Right atrium auricular region (tissue), 2 donors: ENCODE data around the gene RBP5. TPM values are rescaled to one million over a fixed set of nuclear protein-coding genes. Genes with fewer than 3 reads are reported as not detected.
A peak's percentile ranks its signal among the peaks of the same experiment; 100 is the strongest.

Experiments used
- DNase-seq: peaks from one replicate; pipeline ENCODE4 v3.0.0-alpha.2; 2019; ENCODE audit warnings: low spot score
- H3K27ac ChIP-seq, 2 donors: fragments of 200-600 bp; sonication (generic); 1 replicate in 1 of 2; 2 replicates in 1 of 2; pipeline ENCODE4 v1.5.1; 2016 to 2019
- H3K27me3 ChIP-seq, 2 donors: fragments of 200-600 bp; sonication (generic); one replicate each; pipeline versions ENCODE4 v1.5.1 to v1.6.0; 2017 to 2019
- H3K36me3 ChIP-seq: fragments of 200-600 bp; sonication (generic); one replicate; pipeline ENCODE4 v1.5.1; 2016
- H3K4me1 ChIP-seq, 2 donors: fragments of 200-600 bp; sonication (generic); one replicate each; pipeline versions ENCODE4 v1.5.1 to v1.6.0; 2017 to 2019
- H3K4me3 ChIP-seq, 2 donors: fragments of 200-600 bp; sonication (generic); 1 replicate in 1 of 2; 2 replicates in 1 of 2; pipeline ENCODE4 v1.5.1; 2017 to 2019; ENCODE audit warnings: mild to moderate bottlenecking in 1 of 2, moderate library complexity in 1 of 2
- H3K9me3 ChIP-seq, 2 donors: fragments of 200-600 bp; sonication (generic); one replicate each; pipeline ENCODE4 v1.5.1; 2019
- total RNA-seq, 2 donors: library from RNA; depleted of rRNA; stranded (reverse); fragments of >200 nt; gene quantifications; one replicate each; pipeline ENCODE4 v1.1.0, GENCODE V29; 2016
- TF ChIP-seq, protein P1 (sequence below), 2 donors: fragments of 200-600 bp; sonication (generic); IDR thresholded peaks; one replicate each; pipeline ENCODE4 v1.5.1; 2019; ENCODE audit warnings: antibody characterized with exemption in 2 of 2

Gene RBP5
- total RNA-seq, 2 donors from 2014 or later: not detected

- H3K9me3 ChIP-seq: peaks cover 0 to 14% of the 10 kb centered on the region in 2 donors
- no peak overlapping the region for H3K27ac ChIP-seq
- TF ChIP-seq, protein P1, sequence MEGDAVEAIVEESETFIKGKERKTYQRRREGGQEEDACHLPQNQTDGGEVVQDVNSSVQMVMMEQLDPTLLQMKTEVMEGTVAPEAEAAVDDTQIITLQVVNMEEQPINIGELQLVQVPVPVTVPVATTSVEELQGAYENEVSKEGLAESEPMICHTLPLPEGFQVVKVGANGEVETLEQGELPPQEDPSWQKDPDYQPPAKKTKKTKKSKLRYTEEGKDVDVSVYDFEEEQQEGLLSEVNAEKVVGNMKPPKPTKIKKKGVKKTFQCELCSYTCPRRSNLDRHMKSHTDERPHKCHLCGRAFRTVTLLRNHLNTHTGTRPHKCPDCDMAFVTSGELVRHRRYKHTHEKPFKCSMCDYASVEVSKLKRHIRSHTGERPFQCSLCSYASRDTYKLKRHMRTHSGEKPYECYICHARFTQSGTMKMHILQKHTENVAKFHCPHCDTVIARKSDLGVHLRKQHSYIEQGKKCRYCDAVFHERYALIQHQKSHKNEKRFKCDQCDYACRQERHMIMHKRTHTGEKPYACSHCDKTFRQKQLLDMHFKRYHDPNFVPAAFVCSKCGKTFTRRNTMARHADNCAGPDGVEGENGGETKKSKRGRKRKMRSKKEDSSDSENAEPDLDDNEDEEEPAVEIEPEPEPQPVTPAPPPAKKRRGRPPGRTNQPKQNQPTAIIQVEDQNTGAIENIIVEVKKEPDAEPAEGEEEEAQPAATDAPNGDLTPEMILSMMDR (IDR thresholded peaks at IDR 0.05): no peak
- H3K4me1 ChIP-seq: no peaks in the 10 kb centered on the region
- H3K27me3 ChIP-seq: no peaks in the 10 kb centered on the region
- no peak for DNase-seq
- no peak overlapping the region for H3K4me3 ChIP-seq
- H3K36me3 ChIP-seq: no peaks in the 10 kb centered on the region
Measured at GRCh38 chr12:7169951-7170350, 41.3 kb upstream of the RBP5 start.

DNA sequence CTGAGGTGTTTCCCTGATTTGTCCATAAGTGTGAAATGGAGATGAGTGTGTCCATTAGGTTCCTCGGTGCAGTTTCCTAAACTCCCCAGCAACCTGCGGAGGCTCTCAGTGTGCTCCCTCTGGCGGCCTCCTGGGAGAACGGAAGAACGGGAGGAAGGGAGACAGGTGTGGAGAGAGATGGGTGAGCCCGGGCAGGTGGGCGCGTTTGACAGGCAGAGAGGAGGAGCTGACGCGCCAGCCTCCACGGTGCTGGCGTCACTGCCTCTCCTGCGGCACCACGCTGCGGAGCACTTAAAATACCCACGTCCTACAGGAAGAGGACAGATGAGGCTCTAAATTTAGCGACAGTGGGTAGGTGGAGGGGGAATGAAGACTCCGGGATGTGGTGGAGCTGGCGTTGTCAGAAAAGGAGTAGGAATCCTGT, 34.0 kb upstream of the RBP5 start:
- H3K36me3 ChIP-seq: no peaks in the 10 kb centered on the region
- DNase-seq: no peak
- peaks cover 0 to 6% of the 10 kb centered on the region in 2 donors for H3K4me1 ChIP-seq
- H3K9me3 ChIP-seq: peaks cover 0 to 1% of the 10 kb centered on the region in 2 donors
- no peaks in the 10 kb centered on the region for H3K27me3 ChIP-seq
- H3K4me3 ChIP-seq: no peak overlapping the region
- TF ChIP-seq, protein P1 (IDR thresholded peaks at IDR 0.05): peak in 1 of 2 donors; percentile 52
- H3K27ac ChIP-seq: no peak overlapping the region

DNA sequence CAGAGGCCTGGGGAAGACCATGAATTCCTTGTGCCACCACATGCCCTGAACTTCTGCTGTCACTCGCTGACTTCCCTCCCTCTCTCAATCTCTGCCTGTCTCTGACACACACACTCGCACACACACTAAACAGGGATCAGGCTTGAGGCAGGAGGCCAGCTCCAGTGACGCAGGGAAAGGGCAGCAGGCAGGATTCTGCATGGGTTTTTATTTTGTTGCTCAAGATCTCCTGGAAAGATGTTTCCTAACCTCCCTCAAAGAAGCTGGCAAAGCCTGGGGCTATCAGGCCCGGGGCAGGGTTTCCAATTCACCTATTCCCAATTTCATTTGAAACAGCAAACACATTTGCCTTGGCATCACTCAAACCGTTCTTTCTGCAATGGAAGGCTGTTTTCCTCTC, 33.1 kb upstream of the RBP5 start:
- H3K4me1 ChIP-seq: peaks cover 0 to 6% of the 10 kb centered on the region in 2 donors
- no peak overlapping the region for H3K4me3 ChIP-seq
- DNase-seq: no peak

DNA sequence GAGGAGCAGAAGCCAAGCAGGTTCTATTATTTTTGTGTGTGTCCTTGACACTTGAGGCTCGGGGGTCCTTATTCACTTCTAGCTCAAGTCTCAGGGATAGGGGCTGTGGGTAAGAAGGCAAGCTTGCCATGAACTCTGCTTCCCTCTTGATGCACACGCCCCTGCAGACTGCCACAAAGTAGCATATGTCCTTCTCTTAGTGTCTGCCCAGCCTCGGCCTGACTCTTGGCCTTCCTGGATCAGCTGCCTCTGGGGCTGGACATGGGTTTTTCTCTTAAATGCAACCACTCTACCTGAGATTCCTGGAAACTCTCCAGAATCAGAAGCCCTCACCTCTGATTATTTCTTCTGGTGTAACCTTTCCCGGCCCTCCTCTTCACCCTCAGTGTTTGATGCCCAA, 32.6 kb upstream of the RBP5 start:
- no peak overlapping the region for H3K4me3 ChIP-seq
- TF ChIP-seq, protein P1 (IDR thresholded peaks at IDR 0.05): no peak
- H3K27ac ChIP-seq: no peak overlapping the region
- H3K36me3 ChIP-seq: no peaks in the 10 kb centered on the region
- no peak for DNase-seq
- peaks cover 0 to 6% of the 10 kb centered on the region in 2 donors for H3K4me1 ChIP-seq
- no peaks in the 10 kb centered on the region for H3K27me3 ChIP-seq
- no peaks in the 10 kb centered on the region for H3K9me3 ChIP-seq

More for the DNA sequence above, 33.1 kb upstream of the RBP5 start:
- Histone ChIP-seq H3K27ac (no peak overlapping the region), H3K36me3 (no peaks in the 10 kb centered on the region), H3K9me3 (no peaks in the 10 kb centered on the region), H3K27me3 (no peaks in the 10 kb centered on the region)
- TF ChIP-seq, protein P1 (IDR thresholded peaks at IDR 0.05): no peak

- Histone ChIP-seq H3K27ac (no peak overlapping the region), H3K9me3 (no peaks in the 10 kb centered on the region), H3K4me3 (no peak overlapping the region), H3K36me3 (no peaks in the 10 kb centered on the region), H3K27me3 (no peaks in the 10 kb centered on the region), H3K4me1 (peaks cover 0 to 6% of the 10 kb centered on the region in 2 donors)
- TF ChIP-seq, protein P1 (IDR thresholded peaks at IDR 0.05): no peak
- DNase-seq: no peak
Measured at GRCh38 chr12:7160183-7160582, 31.5 kb upstream of the RBP5 start.
